HG02981 (cell line): ENCODE results near the gene HUS1B.
"Not testable (repeated sequence)": the region's sequence is repeated elsewhere in the genome, so short reads cannot be mapped to it uniquely, and the experiment has no call there.

Source experiments
- ATAC-seq: cut with Tn5 transposase; IDR thresholded peaks from one replicate; pipeline ENCODE4 v1.9.1; 2021; ENCODE audit warnings: mild to moderate bottlenecking, moderate library complexity; ENCODE audit not compliant: unreplicated experiment

Gene HUS1B

DNA sequence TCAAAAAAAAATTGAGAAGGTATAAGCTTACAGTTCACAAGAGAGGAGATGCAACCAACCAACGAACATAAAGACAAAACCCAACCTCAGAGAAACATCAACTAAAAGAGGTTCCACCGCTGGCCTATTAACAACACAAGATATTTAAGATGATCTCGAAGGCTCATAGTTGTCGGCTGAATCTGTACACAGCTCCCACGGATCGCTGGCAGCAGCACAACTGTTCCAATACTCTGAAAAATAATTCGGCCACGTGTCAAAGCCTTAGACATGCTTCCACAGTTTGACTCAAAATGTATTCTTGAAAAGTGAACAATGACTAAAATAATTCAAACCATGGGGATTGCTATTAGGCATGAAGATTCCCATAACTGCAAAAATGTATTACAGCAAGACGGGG, 22.4 kb upstream of the HUS1B start:
- no peak for ATAC-seq

GRCh38 chr6:678520-678919, 21.6 kb upstream of the HUS1B start:
- ATAC-seq, result no peak

DNA sequence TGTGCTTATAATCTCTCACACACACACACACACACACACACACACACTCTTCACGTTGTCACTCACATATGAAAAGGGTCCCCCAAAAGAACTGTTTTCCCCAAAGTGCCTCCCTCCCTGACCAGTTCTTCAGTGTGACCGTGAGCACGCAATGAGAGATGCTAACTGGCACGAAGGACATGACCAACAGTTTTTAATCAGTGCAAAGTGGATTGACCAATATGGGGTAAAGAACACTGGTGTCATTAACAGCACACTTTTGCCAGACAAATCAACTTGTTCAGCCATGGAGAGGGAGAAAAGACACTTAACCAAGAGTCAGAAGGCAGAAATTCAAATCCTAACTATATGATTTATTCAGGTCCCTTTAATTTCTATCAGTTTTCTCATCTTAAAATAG, 21.0 kb upstream of the HUS1B start:
- ATAC-seq, result no peak

DNA sequence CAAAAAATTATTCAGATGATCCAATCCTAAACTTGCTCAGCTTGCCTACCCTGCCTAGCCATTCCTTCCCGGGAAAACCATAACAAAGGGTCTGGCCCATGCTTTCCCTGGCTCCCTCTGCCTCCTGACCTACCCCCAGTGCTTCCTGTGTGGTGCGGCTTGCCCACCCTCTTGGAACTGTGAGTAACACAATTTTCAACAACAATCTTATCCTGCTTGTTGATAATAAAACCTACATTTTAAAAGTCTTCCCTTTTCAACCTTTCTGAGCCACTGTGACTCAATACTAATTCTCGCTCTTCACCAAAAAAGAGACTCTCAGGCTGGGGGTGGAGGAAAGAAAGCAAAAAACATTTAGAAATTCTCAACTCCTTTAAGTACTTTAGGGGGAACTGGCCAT, 18.1 kb upstream of the HUS1B start:
- ATAC-seq, result no peak

- no peak for ATAC-seq
Measured at GRCh38 chr6:674406-674805, 17.5 kb upstream of the HUS1B start.

GRCh38 chr6:667253-667927, 10.5 kb upstream of the HUS1B start:
- no peak for ATAC-seq

DNA sequence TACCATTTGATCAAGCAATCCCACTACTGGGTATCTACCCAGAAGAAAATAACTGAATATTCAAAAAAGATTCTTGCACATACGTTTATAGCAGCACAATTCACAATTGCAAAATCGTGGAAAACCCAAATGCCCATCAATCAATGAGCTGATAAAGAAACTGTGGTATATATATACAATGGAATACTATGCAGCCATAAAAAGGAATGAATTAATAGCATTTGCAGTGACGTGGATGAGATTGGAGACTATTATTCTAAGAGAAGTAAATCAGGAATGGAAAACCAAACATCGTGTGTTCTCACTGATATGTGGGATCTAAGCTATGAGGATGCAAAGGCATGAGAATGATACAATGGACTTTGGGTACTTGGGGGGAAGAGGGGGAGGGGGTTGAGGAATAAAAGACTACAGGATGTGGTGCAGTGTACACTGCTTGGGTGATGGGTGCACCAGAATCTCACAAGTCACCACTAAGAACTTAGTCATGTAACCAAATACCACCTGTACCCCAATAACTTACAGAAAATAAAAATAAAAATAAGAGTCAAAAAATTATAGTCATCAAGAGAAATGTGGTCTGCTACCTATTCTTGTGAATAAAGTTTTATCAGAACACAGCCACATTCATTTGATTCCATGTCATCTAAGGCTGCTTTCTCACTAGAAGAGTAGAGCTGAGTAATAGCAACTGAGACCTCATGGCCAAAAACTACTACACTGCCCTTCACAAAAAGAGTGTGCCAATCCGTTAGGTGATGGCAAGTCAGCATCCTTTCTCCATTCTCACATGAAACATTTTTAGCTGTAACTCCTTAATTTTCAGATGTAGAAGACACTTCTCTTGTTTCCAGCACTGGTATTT, 8.7 kb upstream of the HUS1B start:
- ATAC-seq, result no peak

GRCh38 chr6:663788-664187, 6.9 kb upstream of the HUS1B start:
- not testable (repeated sequence) for ATAC-seq

DNA sequence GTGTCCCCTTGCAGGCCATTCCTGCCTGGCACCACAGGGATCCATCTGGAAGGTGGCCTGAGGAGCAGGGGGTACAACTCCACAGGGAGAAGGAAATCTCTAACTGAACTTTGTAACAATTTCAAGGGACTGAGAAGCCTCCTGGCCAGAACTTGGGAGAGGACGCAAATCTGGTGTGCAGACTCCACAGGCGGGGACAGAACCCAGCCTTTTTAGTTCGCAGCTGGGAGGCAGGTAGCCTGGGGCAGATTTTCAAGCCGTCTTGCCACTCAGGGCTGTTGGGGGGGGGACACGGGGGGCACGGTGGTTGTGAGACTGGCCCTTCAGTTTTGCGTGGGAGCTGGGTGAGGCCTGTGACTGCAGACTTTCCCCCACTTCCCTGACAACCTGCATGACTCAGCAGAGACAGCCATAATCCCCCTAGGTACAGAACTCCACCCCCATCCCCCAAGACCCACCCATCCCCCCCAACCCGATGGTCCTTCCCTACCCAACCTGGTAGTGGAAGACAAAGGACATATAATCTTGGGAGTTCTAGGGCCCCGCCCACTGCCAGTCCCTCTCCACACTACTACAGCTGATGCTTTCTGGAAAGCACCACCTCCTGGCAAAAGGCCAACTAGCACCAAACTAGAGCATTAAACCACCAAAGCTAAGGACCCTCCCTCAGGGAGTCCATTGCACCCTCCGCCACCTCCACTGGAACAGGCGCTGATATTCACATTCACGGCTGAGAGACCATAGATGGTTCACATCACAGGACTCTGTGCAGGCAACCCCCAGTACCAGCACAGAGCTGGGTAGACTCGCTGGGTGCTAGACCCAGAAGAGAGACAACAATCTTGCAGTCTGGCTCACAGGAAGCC, 3.0 kb upstream of the HUS1B start:
- ATAC-seq, result no peak

DNA sequence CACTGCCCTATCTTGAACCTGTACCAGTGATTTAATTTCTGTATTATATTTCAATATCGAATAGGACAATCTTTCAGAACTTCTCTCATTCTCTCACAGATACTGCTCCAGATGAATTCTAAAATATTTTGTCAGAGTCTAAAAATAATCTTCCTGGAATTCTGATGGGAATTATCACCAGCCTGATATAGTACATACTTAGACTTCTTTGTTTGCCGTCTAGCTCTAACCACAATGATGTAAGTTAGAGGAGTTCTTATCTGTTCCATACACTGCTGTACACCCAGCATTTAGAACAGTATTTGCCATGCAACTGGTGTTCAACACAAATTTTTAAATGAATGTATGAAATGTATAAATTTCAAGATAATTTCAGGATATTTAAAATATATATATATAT, 1.3 kb upstream of the HUS1B start:
- no peak for ATAC-seq

DNA sequence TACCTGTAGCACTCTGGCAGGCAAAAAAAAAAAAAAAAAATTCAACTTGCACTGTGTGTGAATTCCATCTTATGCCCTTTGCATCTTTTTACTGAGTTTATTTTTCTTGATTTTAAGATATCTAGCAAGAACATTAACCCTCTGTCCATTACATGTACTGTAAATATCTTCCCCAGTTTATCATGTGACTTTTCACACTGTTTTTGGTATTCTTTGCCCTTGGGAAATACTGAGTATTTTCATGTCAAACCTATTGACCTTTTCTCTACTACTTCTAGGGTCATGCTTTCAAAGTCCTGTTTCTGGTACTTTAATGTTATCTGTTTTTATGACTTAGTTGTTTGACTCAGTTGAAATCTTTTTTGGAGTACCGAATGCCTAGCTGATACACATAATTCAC, 843 bp upstream of the HUS1B start:
- ATAC-seq, result no peak

DNA sequence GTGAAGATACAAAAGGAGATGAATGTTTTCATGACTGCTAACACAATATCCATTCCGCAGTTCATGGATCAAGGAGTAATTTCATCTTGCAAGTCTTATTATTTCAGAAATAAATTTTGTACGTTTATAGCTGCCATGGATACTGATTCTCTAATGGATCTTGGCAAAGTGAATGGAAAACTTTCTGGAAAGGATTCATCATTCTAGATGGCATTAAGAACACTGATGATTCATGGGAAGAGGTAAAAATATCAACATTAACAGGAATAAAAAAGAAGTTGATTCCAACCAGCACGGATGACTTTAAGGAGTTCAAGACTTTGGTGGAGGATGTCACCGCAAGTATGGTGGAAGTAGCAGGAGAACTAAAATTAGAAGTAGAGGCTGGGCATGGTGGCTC, 2.8 kb downstream of the HUS1B start:
- no peak for ATAC-seq

GRCh38 chr6:652865-653264, 4.0 kb downstream of the HUS1B start:
- no peak for ATAC-seq

- ATAC-seq, result no peak
Measured at GRCh38 chr6:650098-650497, 6.8 kb downstream of the HUS1B start.

DNA sequence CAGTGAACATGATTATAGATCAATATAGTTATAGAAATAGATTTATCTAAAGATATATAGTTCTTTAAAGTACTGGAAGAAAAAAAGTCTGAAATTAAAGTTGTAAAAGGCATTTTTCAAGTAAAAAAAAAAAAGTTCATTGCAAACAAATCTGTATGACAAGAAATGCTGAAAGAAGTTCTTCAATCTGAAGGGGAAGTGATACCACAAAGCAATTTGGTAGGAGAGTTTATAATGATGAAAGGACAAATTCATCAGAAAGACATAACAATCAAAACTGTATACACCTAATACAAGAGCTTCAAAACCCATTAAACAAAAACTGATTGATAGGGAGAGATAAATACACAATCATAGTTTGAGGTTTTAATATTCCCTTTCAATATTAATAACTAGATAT, 14.1 kb downstream of the HUS1B start:
- no peak for ATAC-seq

DNA sequence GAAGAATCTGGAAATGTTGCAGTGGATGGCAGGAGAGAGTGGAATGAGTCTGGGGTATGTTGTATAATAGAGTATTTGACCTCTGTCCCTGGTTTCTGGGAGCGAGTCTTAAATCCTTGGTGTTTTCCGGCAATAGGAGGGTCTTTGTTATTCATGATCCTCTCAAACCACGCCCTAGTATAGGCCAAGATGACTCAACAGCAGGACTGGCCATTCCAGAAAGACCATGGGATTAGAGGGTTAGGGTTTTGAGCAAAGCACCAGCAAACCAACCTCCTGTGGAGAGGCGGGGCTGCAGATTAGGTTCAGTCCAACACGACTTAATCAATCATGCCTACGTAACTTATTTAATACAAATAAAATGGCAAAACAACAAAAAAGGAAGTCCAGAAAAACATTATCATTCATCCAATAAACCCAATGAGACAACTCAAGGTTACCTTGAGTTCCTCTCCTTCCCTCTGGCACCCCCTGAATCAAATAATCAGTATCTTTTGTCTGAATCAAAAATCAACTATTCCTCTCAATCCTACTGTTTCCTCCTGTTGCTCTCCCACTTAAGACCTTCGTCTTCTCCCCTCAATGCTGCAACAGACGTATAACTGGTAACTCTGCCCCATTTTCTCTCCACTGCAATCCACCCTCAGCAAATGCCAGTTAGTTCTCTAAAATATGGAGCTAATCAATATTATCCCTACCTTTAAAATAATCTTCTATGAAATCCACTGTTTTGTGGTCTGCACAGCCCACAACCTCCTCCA, 15.5 kb downstream of the HUS1B start:
- no peak for ATAC-seq

GRCh38 chr6:636488-636887, 20.4 kb downstream of the HUS1B start:
- peak; percentile 51 for ATAC-seq

GRCh38 chr6:635233-635632, 21.7 kb downstream of the HUS1B start:
- no peak for ATAC-seq

- no peak for ATAC-seq
Measured at GRCh38 chr6:633611-634010, 23.3 kb downstream of the HUS1B start.

DNA sequence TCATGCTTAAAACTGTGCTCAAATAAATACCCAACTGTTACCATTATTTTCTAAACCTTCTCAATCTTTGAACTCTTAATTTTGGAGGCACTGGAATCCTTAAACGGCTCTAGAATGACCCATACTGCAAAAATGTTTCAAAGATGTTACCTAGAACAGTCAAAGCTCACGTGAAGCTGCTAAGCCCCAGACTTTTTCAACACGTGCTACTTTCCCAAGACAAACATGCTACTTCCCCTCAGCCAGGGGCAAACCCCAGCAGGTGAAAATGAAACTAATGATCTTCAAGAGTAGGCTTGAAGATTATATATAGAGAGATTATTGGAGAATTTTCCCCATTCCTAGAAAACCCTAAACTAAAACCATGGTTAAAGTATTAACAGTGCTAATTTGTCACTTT, 28.1 kb downstream of the HUS1B start:
- no peak for ATAC-seq

DNA sequence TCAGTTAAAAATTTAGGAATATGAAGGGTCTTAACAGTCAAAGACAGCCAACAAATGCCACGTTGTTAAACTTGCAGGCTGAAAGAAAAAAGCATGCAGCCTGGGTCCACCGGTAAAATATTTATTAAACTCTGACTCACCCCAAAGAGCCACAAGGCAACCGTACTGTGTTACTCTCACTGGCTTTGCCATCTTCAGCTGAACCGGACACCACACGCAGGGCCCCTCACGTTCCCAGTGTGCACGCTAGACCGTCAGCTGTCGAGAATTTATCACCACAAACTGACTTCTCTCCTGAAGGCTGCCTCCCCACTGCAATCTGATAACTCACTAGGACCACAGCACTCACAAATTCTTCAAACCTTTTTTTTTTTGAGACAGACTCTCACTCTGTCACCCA, 30.7 kb downstream of the HUS1B start:
- ATAC-seq, result no peak
